PFSK-1 (cell line): Measurements from ENCODE around the gene UGT2B7.

Experiments
- FOXP2 ChIP-seq: optimal IDR thresholded peaks from 2 replicates; pipeline ENCODE3; 2011; ENCODE audit warnings: borderline replicate concordance, control low read depth, inconsistent platforms; ENCODE audit not compliant: insufficient read depth; ENCODE audit errors: extremely low read length, extremely low read depth
- POLR2AphosphoS5 ChIP-seq: IDR thresholded peaks from 2 replicates; pipeline ENCODE4 v1.6.1; 2012; ENCODE audit warnings: low read depth, mild to moderate bottlenecking, control low read depth, low read length, moderate library complexity
- TAF1 ChIP-seq: IDR thresholded peaks from 2 replicates; pipeline ENCODE4 v1.6.1; 2012; ENCODE audit warnings: low read length, control low read depth, borderline replicate concordance; ENCODE audit not compliant: insufficient read depth

DNA sequence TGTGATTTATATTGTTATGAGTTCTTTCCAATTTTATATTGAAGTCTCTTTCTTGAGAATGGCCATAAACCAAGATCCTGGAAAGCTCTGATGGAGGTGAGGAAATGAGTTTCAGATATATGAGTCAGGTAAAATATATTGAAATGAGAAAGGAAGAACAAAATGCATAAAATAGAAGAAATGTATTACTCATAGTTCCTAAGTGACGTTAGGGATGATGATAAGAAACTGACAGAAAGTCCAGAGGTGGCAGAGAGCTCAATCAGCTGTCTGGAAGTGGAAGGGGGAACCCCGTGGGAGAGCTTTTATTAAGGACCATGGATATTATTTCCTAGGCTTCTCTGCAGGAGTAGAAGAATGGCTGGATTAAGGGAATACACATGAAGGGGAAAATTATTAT is 24.6 kb downstream of the UGT2B7 start:
- TF ChIP-seq FOXP2 (no peak), POLR2AphosphoS5 (no peak), TAF1 (no peak)
